HL-60 (cell line): ENCODE results near the gene MCCD1.

Experiments
- CTCF ChIP-seq: IDR thresholded peaks from one replicate; pipeline ENCODE4 v1.5.1; 2011; ENCODE audit warnings: low read length, control low read depth, inconsistent platforms; ENCODE audit not compliant: insufficient read depth
- GABPA ChIP-seq: IDR thresholded peaks from 2 replicates; pipeline ENCODE4 v1.6.1; 2012; ENCODE audit warnings: low read depth
- POLR2AphosphoS5 ChIP-seq: IDR thresholded peaks from 2 replicates; pipeline ENCODE4 v1.6.1; 2012; ENCODE audit warnings: low read depth
- SPI1 ChIP-seq: IDR thresholded peaks from 2 replicates; pipeline ENCODE4 v1.6.1; 2012; ENCODE audit warnings: low read depth, mild to moderate bottlenecking, borderline replicate concordance
- TF ChIP-seq, protein P1 (sequence below): IDR thresholded peaks from 2 replicates; pipeline ENCODE4 v1.6.1; 2012; ENCODE audit warnings: low read depth; ENCODE audit not compliant: insufficient replicate concordance

DNA sequence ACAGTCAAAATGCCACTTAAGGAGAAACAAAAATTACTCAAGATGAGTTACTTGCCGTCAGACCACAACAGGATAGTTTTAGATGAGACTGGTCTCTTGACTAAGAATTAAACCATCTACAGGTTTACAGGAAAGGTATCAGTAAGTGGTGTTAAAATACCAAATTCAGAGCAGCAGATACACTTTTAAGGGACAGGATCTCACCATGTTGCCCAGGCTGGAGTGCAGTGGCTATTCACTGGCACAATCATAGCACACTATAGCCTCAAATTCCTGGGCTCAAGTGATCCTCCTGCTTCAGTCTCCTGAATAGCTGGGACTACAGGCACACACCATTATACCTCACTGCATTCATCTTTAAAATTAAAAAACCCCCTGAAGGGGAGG is 4.7 kb downstream of the MCCD1 start:
- TF ChIP-seq CTCF (no peak), POLR2AphosphoS5 (no peak), SPI1 (no peak), GABPA (no peak)
- TF ChIP-seq, protein P1, sequence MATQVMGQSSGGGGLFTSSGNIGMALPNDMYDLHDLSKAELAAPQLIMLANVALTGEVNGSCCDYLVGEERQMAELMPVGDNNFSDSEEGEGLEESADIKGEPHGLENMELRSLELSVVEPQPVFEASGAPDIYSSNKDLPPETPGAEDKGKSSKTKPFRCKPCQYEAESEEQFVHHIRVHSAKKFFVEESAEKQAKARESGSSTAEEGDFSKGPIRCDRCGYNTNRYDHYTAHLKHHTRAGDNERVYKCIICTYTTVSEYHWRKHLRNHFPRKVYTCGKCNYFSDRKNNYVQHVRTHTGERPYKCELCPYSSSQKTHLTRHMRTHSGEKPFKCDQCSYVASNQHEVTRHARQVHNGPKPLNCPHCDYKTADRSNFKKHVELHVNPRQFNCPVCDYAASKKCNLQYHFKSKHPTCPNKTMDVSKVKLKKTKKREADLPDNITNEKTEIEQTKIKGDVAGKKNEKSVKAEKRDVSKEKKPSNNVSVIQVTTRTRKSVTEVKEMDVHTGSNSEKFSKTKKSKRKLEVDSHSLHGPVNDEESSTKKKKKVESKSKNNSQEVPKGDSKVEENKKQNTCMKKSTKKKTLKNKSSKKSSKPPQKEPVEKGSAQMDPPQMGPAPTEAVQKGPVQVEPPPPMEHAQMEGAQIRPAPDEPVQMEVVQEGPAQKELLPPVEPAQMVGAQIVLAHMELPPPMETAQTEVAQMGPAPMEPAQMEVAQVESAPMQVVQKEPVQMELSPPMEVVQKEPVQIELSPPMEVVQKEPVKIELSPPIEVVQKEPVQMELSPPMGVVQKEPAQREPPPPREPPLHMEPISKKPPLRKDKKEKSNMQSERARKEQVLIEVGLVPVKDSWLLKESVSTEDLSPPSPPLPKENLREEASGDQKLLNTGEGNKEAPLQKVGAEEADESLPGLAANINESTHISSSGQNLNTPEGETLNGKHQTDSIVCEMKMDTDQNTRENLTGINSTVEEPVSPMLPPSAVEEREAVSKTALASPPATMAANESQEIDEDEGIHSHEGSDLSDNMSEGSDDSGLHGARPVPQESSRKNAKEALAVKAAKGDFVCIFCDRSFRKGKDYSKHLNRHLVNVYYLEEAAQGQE, result no peak
